Retinal pigment epithelial cell (primary cell): ENCODE measurements around the gene EIF3J.
A peak's percentile ranks its signal among the peaks of the same experiment; 100 is the strongest.

Source experiments
- DNase-seq: peaks from one replicate; pipeline ENCODE4 v3.0.0-alpha.2; 2010; ENCODE audit warnings: low read depth
- H3K4me3 ChIP-seq: 2 replicates; pipeline ENCODE4 v1.5.1; 2011; ENCODE audit warnings: mild to moderate bottlenecking, low read length, control low read depth, moderate library complexity
- CTCF ChIP-seq: conservative IDR thresholded peaks from 2 replicates; pipeline ENCODE4 v1.5.1; 2011; ENCODE audit warnings: low read depth, low read length, control low read depth, inconsistent platforms

The EIF3J gene

GRCh38 chr15:44580105-44580504, 43.2 kb downstream of the EIF3J start:
- TF ChIP-seq CTCF, result no peak
- no peak for DNase-seq
- no peak overlapping the region for H3K4me3 ChIP-seq

- DNase-seq, result no peak
- no peak overlapping the region for H3K4me3 ChIP-seq
- peak; percentile 62 for TF ChIP-seq CTCF
Observed at GRCh38 chr15:44584162-44584749, 47.3 kb downstream of the EIF3J start.

GRCh38 chr15:44585633-44586032, 48.7 kb downstream of the EIF3J start:
- TF ChIP-seq CTCF, result no peak
- H3K4me3 ChIP-seq, result no peak overlapping the region
- DNase-seq, result no peak

- no peak overlapping the region for H3K4me3 ChIP-seq
- DNase-seq, result no peak
- no peak for TF ChIP-seq CTCF
Observed at GRCh38 chr15:44588541-44588940, 51.6 kb downstream of the EIF3J start.

GRCh38 chr15:44591326-44591725, 54.4 kb downstream of the EIF3J start:
- H3K4me3 ChIP-seq, result no peak overlapping the region
- no peak for TF ChIP-seq CTCF
- no peak for DNase-seq

GRCh38 chr15:44593042-44593736, 56.2 kb downstream of the EIF3J start:
- H3K4me3 ChIP-seq, result no peak overlapping the region
- TF ChIP-seq CTCF, result peak; percentile 59
- no peak for DNase-seq

- no peak for DNase-seq
- no peak for TF ChIP-seq CTCF
- no peak overlapping the region for H3K4me3 ChIP-seq
Observed at GRCh38 chr15:44595246-44595645, 58.3 kb downstream of the EIF3J start.
